Measurements from ENCODE around the gene POP5.

Gene POP5

DNA sequence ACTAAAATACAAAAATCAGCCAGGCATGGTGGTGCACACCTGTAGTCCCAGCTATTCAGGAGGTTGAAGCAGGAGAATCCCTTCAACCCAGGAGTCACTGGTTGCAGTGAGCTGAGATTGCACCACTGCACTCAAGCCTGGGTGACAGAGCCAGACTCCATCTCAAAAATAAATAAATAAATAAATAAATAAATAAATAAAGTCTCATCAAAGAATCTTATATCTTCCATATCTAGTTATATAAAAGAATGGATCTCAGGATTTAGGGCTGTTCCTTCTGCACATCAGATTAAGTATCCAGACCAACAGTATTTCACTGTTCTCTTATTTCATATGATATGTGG, 50.8 kb downstream of the POP5 start (continued):
- TF ChIP-seq ZNF560 (tag by site-specific recombination; IDR thresholded peaks at IDR 0.05; ENCODE audit: borderline replicate concordance) (peak; percentile 81), SCRT2 (tag by site-specific recombination; IDR thresholded peaks at IDR 0.05) (peak; percentile 27), ZNF426 (tag by site-specific recombination; IDR thresholded peaks at IDR 0.05) (peak; percentile 83), ZNF24 (tag by site-specific recombination; IDR thresholded peaks at IDR 0.05) (peak; percentile 75; the same call in 1 of the 2 replicates), ZFP3 (tag by site-specific recombination; IDR thresholded peaks at IDR 0.05; ENCODE audit: low read depth) (0 out of 2 replicates have a peak, but pooled peaks have one; percentile 19), ZXDB (tag by site-specific recombination; IDR thresholded peaks at IDR 0.05) (peak; percentile 65), ZNF510 (tag by site-specific recombination; IDR thresholded peaks at IDR 0.05; ENCODE audit: insufficient replicate concordance) (peak; percentile 72), SP3 (tag by site-specific recombination; IDR thresholded peaks at IDR 0.05) (peak; percentile 31; the same call in 1 of the 2 replicates), ZNF529 (tag by site-specific recombination; IDR thresholded peaks at IDR 0.05; ENCODE audit: insufficient replicate concordance) (peak; percentile 67), GLI2 (tag by site-specific recombination; IDR thresholded peaks at IDR 0.05; ENCODE audit: borderline replicate concordance, low read depth) (peak; percentile 33; the same call in 1 of the 2 replicates), ZNF140 (tag by site-specific recombination; IDR thresholded peaks at IDR 0.05) (peak; percentile 82), ZNF623 (tag by site-specific recombination; IDR thresholded peaks at IDR 0.05) (peak; percentile 81), ZBTB8A (tag by site-specific recombination; IDR thresholded peaks at IDR 0.05) (peak; percentile 71), ZNF791 (tag by site-specific recombination; IDR thresholded peaks at IDR 0.05) (0 out of 2 replicates have a peak, but pooled peaks have one; percentile 63), ZNF404 (tag by site-specific recombination; IDR thresholded peaks at IDR 0.05) (peak; percentile 74; the same call in 1 of the 2 replicates), ZNF664 (tag by site-specific recombination; IDR thresholded peaks at IDR 0.05) (peak; percentile 62; the same call in 1 of the 2 replicates)
- TF ChIP-seq, protein P1, sequence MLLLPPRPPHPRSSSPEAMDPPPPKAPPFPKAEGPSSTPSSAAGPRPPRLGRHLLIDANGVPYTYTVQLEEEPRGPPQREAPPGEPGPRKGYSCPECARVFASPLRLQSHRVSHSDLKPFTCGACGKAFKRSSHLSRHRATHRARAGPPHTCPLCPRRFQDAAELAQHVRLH (tag by site-specific recombination; IDR thresholded peaks at IDR 0.05): peak; percentile 82; the same call in 1 of the 2 replicates
- TF ChIP-seq, protein P2, sequence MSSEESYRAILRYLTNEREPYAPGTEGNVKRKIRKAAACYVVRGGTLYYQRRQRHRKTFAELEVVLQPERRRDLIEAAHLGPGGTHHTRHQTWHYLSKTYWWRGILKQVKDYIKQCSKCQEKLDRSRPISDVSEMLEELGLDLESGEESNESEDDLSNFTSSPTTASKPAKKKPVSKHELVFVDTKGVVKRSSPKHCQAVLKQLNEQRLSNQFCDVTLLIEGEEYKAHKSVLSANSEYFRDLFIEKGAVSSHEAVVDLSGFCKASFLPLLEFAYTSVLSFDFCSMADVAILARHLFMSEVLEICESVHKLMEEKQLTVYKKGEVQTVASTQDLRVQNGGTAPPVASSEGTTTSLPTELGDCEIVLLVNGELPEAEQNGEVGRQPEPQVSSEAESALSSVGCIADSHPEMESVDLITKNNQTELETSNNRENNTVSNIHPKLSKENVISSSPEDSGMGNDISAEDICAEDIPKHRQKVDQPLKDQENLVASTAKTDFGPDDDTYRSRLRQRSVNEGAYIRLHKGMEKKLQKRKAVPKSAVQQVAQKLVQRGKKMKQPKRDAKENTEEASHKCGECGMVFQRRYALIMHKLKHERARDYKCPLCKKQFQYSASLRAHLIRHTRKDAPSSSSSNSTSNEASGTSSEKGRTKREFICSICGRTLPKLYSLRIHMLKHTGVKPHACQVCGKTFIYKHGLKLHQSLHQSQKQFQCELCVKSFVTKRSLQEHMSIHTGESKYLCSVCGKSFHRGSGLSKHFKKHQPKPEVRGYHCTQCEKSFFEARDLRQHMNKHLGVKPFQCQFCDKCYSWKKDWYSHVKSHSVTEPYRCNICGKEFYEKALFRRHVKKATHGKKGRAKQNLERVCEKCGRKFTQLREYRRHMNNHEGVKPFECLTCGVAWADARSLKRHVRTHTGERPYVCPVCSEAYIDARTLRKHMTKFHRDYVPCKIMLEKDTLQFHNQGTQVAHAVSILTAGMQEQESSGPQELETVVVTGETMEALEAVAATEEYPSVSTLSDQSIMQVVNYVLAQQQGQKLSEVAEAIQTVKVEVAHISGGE (tag by site-specific recombination; conservative IDR thresholded peaks at IDR 0.05; ENCODE audit: low read depth): peak; percentile 72

DNA sequence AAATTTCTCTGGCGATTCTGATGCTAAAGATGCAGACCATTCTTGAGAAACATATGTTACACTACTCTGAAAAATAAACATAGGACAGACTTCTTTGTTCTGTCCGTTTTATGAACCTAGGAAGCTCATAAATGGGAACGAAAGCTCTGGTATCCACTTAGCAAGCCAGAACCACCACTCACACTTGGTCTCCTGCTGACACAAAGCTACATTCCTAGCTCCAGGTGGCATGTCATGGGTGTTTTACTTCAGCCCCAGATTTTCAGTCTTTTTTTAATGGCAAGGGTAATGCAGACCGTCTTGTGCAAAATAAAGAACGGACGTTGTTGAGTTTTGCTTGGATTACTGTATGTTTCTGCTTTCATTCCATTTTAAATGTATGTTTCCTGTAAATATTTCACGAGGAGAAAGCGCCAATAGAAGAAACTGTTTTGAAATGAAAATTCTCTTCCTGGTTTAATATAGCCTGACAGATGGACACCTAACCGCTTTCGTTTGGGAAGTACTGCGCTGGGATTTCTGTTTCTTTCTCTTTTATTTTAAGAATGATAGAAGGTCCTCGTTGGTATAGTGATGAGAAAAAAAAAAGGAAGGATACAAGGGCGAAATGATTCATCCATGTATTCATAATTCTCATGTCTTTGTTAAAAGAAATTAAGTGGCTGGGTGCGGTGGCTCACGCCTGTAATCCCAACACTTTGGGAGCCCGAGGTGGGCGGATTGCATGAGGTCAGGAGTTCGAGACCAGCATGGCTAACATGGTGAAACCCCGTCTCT, 51.4 kb downstream of the POP5 start:
- Histone ChIP-seq H3K4me1 (ENCODE audit: control insufficient read depth, insufficient read depth, low read length) (no peaks in the 10 kb centered on the region), H3K4me3 (ENCODE audit: low read depth, low read length) (peak overlapping the region; percentile 99), H3K27ac (ENCODE audit: extremely low read depth, low read depth, low read length) (peak overlapping the region; percentile 69; the same call in 1 of the 2 replicates), H3K36me3 (ENCODE audit: control insufficient read depth in 2 of 2, insufficient read depth in 1 of 2, low read length in 2 of 2) (no peaks in the 10 kb centered on the region), H3K9me3 (ENCODE audit: control insufficient read depth, insufficient read depth, low read depth, low read length) (no peaks in the 10 kb centered on the region)
- ChIA-PET POLR2A (interaction anchor here (1.7 to 2.0 kb wide), 2 partner anchors 33 to 52 kb away, joined by 8 to 26 read pairs; partner anchors contain the start of genes DYNLL1 and POP5), CTCF (interaction anchor here (0.5 kb wide), 1 partner anchor 329 kb away, joined by 3 read pairs; the partner anchor contains the start of gene RPLP0)
- TF ChIP-seq, protein P3, sequence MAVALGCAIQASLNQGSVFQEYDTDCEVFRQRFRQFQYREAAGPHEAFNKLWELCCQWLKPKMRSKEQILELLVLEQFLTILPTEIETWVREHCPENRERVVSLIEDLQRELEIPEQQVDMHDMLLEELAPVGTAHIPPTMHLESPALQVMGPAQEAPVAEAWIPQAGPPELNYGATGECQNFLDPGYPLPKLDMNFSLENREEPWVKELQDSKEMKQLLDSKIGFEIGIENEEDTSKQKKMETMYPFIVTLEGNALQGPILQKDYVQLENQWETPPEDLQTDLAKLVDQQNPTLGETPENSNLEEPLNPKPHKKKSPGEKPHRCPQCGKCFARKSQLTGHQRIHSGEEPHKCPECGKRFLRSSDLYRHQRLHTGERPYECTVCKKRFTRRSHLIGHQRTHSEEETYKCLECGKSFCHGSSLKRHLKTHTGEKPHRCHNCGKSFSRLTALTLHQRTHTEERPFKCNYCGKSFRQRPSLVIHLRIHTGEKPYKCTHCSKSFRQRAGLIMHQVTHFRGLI (tag by site-specific recombination; IDR thresholded peaks at IDR 0.05): no peak
- TF ChIP-seq ZFP37 (tag by site-specific recombination; IDR thresholded peaks at IDR 0.05) (no peak), PRDM1 (tag by site-specific recombination; IDR thresholded peaks at IDR 0.05) (peak; percentile 91), SETDB1 (IDR thresholded peaks at IDR 0.05; ENCODE audit: insufficient read length, low read length) (no peak), ZNF311 (tag by site-specific recombination; IDR thresholded peaks at IDR 0.05; ENCODE audit: borderline replicate concordance) (no peak), ZNF629 (tag by site-specific recombination; IDR thresholded peaks at IDR 0.05) (no peak), ZNF23 (tag by site-specific recombination; IDR thresholded peaks at IDR 0.05; ENCODE audit: borderline replicate concordance) (no peak)
- TF ChIP-seq, protein P4, sequence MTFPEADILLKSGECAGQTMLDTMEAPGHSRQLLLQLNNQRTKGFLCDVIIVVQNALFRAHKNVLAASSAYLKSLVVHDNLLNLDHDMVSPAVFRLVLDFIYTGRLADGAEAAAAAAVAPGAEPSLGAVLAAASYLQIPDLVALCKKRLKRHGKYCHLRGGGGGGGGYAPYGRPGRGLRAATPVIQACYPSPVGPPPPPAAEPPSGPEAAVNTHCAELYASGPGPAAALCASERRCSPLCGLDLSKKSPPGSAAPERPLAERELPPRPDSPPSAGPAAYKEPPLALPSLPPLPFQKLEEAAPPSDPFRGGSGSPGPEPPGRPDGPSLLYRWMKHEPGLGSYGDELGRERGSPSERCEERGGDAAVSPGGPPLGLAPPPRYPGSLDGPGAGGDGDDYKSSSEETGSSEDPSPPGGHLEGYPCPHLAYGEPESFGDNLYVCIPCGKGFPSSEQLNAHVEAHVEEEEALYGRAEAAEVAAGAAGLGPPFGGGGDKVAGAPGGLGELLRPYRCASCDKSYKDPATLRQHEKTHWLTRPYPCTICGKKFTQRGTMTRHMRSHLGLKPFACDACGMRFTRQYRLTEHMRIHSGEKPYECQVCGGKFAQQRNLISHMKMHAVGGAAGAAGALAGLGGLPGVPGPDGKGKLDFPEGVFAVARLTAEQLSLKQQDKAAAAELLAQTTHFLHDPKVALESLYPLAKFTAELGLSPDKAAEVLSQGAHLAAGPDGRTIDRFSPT (tag by site-specific recombination; IDR thresholded peaks at IDR 0.05): peak; percentile 57; the same call in 1 of the 2 replicates
- TF ChIP-seq, protein P5, sequence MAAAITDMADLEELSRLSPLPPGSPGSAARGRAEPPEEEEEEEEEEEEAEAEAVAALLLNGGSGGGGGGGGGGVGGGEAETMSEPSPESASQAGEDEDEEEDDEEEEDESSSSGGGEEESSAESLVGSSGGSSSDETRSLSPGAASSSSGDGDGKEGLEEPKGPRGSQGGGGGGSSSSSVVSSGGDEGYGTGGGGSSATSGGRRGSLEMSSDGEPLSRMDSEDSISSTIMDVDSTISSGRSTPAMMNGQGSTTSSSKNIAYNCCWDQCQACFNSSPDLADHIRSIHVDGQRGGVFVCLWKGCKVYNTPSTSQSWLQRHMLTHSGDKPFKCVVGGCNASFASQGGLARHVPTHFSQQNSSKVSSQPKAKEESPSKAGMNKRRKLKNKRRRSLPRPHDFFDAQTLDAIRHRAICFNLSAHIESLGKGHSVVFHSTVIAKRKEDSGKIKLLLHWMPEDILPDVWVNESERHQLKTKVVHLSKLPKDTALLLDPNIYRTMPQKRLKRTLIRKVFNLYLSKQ (tag by site-specific recombination; IDR thresholded peaks at IDR 0.05; ENCODE audit: borderline replicate concordance): no peak
